Raji (cell line): Measurements from ENCODE around the gene SPNS1.

ENCODE experiments used
- POLR2A ChIP-seq: IDR thresholded peaks from 2 replicates; pipeline ENCODE4 v1.6.1; 2011; ENCODE audit warnings: low read depth, low read length, control low read depth; ENCODE audit not compliant: insufficient read depth

SPNS1 gene

GRCh38 chr16:28983644-28984043 lies 9.1 kb downstream of the SPNS1 start:
- no peak for TF ChIP-seq POLR2A

GRCh38 chr16:28984091-28984490 lies 9.5 kb downstream of the SPNS1 start:
- no peak for TF ChIP-seq POLR2A

- no peak for TF ChIP-seq POLR2A
Observed at GRCh38 chr16:28984619-28985135, 10.1 kb downstream of the SPNS1 start, which contains the start of gene LAT. TSS of gene LAT (plus strand) at chr16:28985052. CDS start at chr16:28985418, 366 bp downstream.

- TF ChIP-seq POLR2A: no peak
Observed at GRCh38 chr16:28985211-28986041, 10.8 kb downstream of the SPNS1 start.

GRCh38 chr16:28986046-28986445 lies 11.5 kb downstream of the SPNS1 start:
- no peak for TF ChIP-seq POLR2A

GRCh38 chr16:28986492-28986891 lies 11.9 kb downstream of the SPNS1 start:
- TF ChIP-seq POLR2A: no peak

GRCh38 chr16:28987170-28987853 lies 12.7 kb downstream of the SPNS1 start:
- no peak for TF ChIP-seq POLR2A

GRCh38 chr16:28989363-28989762 lies 14.8 kb downstream of the SPNS1 start:
- no peak for TF ChIP-seq POLR2A

- TF ChIP-seq POLR2A: no peak
Observed at GRCh38 chr16:28990375-28991040, 15.9 kb downstream of the SPNS1 start.

- no peak for TF ChIP-seq POLR2A
Observed at GRCh38 chr16:28991687-28992086, 17.1 kb downstream of the SPNS1 start.

- no peak for TF ChIP-seq POLR2A
Observed at GRCh38 chr16:28992496-28992895, 17.9 kb downstream of the SPNS1 start.

GRCh38 chr16:28998837-28999236 lies 24.3 kb downstream of the SPNS1 start:
- TF ChIP-seq POLR2A: no peak

GRCh38 chr16:28999577-28999976 lies 25.0 kb downstream of the SPNS1 start:
- no peak for TF ChIP-seq POLR2A

GRCh38 chr16:29000019-29000418 lies 25.4 kb downstream of the SPNS1 start:
- no peak for TF ChIP-seq POLR2A

- TF ChIP-seq POLR2A: no peak
Observed at GRCh38 chr16:29007730-29008593, 33.4 kb downstream of the SPNS1 start.
